ENCODE measurements around the gene SRGAP1.

Gene SRGAP1

GRCh38 chr12:63931703-63932102, 87.2 kb downstream of the SRGAP1 start:
- no peak overlapping the region for H3K4me3 ChIP-seq (ENCODE audit: low read length)
- H3K36me3 ChIP-seq (ENCODE audit: control insufficient read depth, insufficient read depth, low read length): no peaks in the 10 kb centered on the region
- H3K9ac ChIP-seq (ENCODE audit: low read length): no peak overlapping the region
- H3K9me3 ChIP-seq (ENCODE audit: control insufficient read depth, low read length): no peaks in the 10 kb centered on the region
- H3K4me1 ChIP-seq (ENCODE audit: control insufficient read depth, insufficient read depth, low read length): no peaks in the 10 kb centered on the region
- H3K27me3 ChIP-seq (ENCODE audit: control insufficient read depth, insufficient read depth, low read length): no peaks in the 10 kb centered on the region

GRCh38 chr12:63934936-63935335, 90.4 kb downstream of the SRGAP1 start:
- H3K36me3 ChIP-seq (ENCODE audit: control insufficient read depth, insufficient read depth, low read length): no peaks in the 10 kb centered on the region
- H3K9me3 ChIP-seq (ENCODE audit: control insufficient read depth, low read length): no peaks in the 10 kb centered on the region
- no peaks in the 10 kb centered on the region for H3K4me1 ChIP-seq (ENCODE audit: control insufficient read depth, insufficient read depth, low read length)
- H3K27me3 ChIP-seq (ENCODE audit: control insufficient read depth, insufficient read depth, low read length): no peaks in the 10 kb centered on the region
- no peak overlapping the region for H3K9ac ChIP-seq (ENCODE audit: low read length)
- H3K4me3 ChIP-seq (ENCODE audit: low read length): no peak overlapping the region

- Histone ChIP-seq H3K4me3 (ENCODE audit: low read length) (no peak overlapping the region), H3K36me3 (ENCODE audit: control insufficient read depth, insufficient read depth, low read length) (no peaks in the 10 kb centered on the region), H3K9me3 (ENCODE audit: control insufficient read depth, low read length) (no peaks in the 10 kb centered on the region), H3K4me1 (ENCODE audit: control insufficient read depth, insufficient read depth, low read length) (no peaks in the 10 kb centered on the region), H3K9ac (ENCODE audit: low read length) (no peak overlapping the region), H3K27me3 (ENCODE audit: control insufficient read depth, insufficient read depth, low read length) (no peaks in the 10 kb centered on the region)
Measured at GRCh38 chr12:63935361-63935760, 90.9 kb downstream of the SRGAP1 start.

GRCh38 chr12:63937378-63938316, 93.1 kb downstream of the SRGAP1 start:
- Histone ChIP-seq H3K27me3 (ENCODE audit: control insufficient read depth, insufficient read depth, low read length) (no peaks in the 10 kb centered on the region), H3K4me1 (ENCODE audit: control insufficient read depth, insufficient read depth, low read length) (no peaks in the 10 kb centered on the region), H3K9me3 (ENCODE audit: control insufficient read depth, low read length) (no peaks in the 10 kb centered on the region), H3K36me3 (ENCODE audit: control insufficient read depth, insufficient read depth, low read length) (no peaks in the 10 kb centered on the region), H3K9ac (ENCODE audit: low read length) (no peak overlapping the region), H3K4me3 (ENCODE audit: low read length) (no peak overlapping the region)

- Histone ChIP-seq H3K27me3 (ENCODE audit: control insufficient read depth, insufficient read depth, low read length) (no peaks in the 10 kb centered on the region), H3K4me3 (ENCODE audit: low read length) (no peak overlapping the region), H3K9ac (ENCODE audit: low read length) (no peak overlapping the region), H3K36me3 (ENCODE audit: control insufficient read depth, insufficient read depth, low read length) (no peaks in the 10 kb centered on the region), H3K9me3 (ENCODE audit: control insufficient read depth, low read length) (no peaks in the 10 kb centered on the region), H3K4me1 (ENCODE audit: control insufficient read depth, insufficient read depth, low read length) (peaks cover 6% of the 10 kb centered on the region)
Measured at GRCh38 chr12:63940310-63941005, 96.0 kb downstream of the SRGAP1 start.

- Histone ChIP-seq H3K27me3 (ENCODE audit: control insufficient read depth, insufficient read depth, low read length) (no peaks in the 10 kb centered on the region), H3K9ac (ENCODE audit: low read length) (no peak overlapping the region), H3K36me3 (ENCODE audit: control insufficient read depth, insufficient read depth, low read length) (no peaks in the 10 kb centered on the region), H3K4me3 (ENCODE audit: low read length) (no peak overlapping the region), H3K4me1 (ENCODE audit: control insufficient read depth, insufficient read depth, low read length) (peaks cover 6% of the 10 kb centered on the region), H3K9me3 (ENCODE audit: control insufficient read depth, low read length) (no peaks in the 10 kb centered on the region)
Measured at GRCh38 chr12:63941166-63941800, 96.8 kb downstream of the SRGAP1 start.

- Histone ChIP-seq H3K27me3 (ENCODE audit: control insufficient read depth, insufficient read depth, low read length) (no peaks in the 10 kb centered on the region), H3K9me3 (ENCODE audit: control insufficient read depth, low read length) (no peaks in the 10 kb centered on the region), H3K4me3 (ENCODE audit: low read length) (no peak overlapping the region), H3K9ac (ENCODE audit: low read length) (no peak overlapping the region), H3K4me1 (ENCODE audit: control insufficient read depth, insufficient read depth, low read length) (peaks cover 6% of the 10 kb centered on the region), H3K36me3 (ENCODE audit: control insufficient read depth, insufficient read depth, low read length) (no peaks in the 10 kb centered on the region)
Measured at GRCh38 chr12:63941879-63942278, 97.4 kb downstream of the SRGAP1 start.

GRCh38 chr12:63942464-63943241, 98.2 kb downstream of the SRGAP1 start:
- no peaks in the 10 kb centered on the region for H3K9me3 ChIP-seq (ENCODE audit: control insufficient read depth, low read length)
- H3K4me1 ChIP-seq (ENCODE audit: control insufficient read depth, insufficient read depth, low read length): peaks cover 6% of the 10 kb centered on the region
- H3K36me3 ChIP-seq (ENCODE audit: control insufficient read depth, insufficient read depth, low read length): no peaks in the 10 kb centered on the region
- no peak overlapping the region for H3K4me3 ChIP-seq (ENCODE audit: low read length)
- no peak overlapping the region for H3K9ac ChIP-seq (ENCODE audit: low read length)
- H3K27me3 ChIP-seq (ENCODE audit: control insufficient read depth, insufficient read depth, low read length): no peaks in the 10 kb centered on the region

- H3K27me3 ChIP-seq (ENCODE audit: control insufficient read depth, insufficient read depth, low read length): no peaks in the 10 kb centered on the region
- H3K36me3 ChIP-seq (ENCODE audit: control insufficient read depth, insufficient read depth, low read length): no peaks in the 10 kb centered on the region
- H3K4me1 ChIP-seq (ENCODE audit: control insufficient read depth, insufficient read depth, low read length): peaks cover 6% of the 10 kb centered on the region
- H3K9ac ChIP-seq (ENCODE audit: low read length): no peak overlapping the region
- H3K9me3 ChIP-seq (ENCODE audit: control insufficient read depth, low read length): no peaks in the 10 kb centered on the region
- no peak overlapping the region for H3K4me3 ChIP-seq (ENCODE audit: low read length)
Measured at GRCh38 chr12:63944034-63944579, 99.6 kb downstream of the SRGAP1 start.

- Histone ChIP-seq H3K4me3 (ENCODE audit: low read length) (no peak overlapping the region), H3K36me3 (ENCODE audit: control insufficient read depth, insufficient read depth, low read length) (no peaks in the 10 kb centered on the region), H3K27me3 (ENCODE audit: control insufficient read depth, insufficient read depth, low read length) (no peaks in the 10 kb centered on the region), H3K4me1 (ENCODE audit: control insufficient read depth, insufficient read depth, low read length) (peaks cover 6% of the 10 kb centered on the region), H3K9me3 (ENCODE audit: control insufficient read depth, low read length) (no peaks in the 10 kb centered on the region), H3K9ac (ENCODE audit: low read length) (no peak overlapping the region)
Measured at GRCh38 chr12:63944586-63945228, 100.2 kb downstream of the SRGAP1 start.

- H3K36me3 ChIP-seq (ENCODE audit: control insufficient read depth, insufficient read depth, low read length): no peaks in the 10 kb centered on the region
- H3K9me3 ChIP-seq (ENCODE audit: control insufficient read depth, low read length): no peaks in the 10 kb centered on the region
- H3K9ac ChIP-seq (ENCODE audit: low read length): no peak overlapping the region
- no peak overlapping the region for H3K4me3 ChIP-seq (ENCODE audit: low read length)
- H3K27me3 ChIP-seq (ENCODE audit: control insufficient read depth, insufficient read depth, low read length): no peaks in the 10 kb centered on the region
- peaks cover 13% of the 10 kb centered on the region for H3K4me1 ChIP-seq (ENCODE audit: control insufficient read depth, insufficient read depth, low read length)
Measured at GRCh38 chr12:63945777-63946176, 101.3 kb downstream of the SRGAP1 start.

Measured in mucosa of stomach (tissue), 1 donor.